Ovary (tissue), 3 donors: ENCODE results near the gene CDH23.

Source experiments
- POLR2A ChIP-seq: fragments of 450-650 bp; IDR thresholded peaks from one replicate; pipeline ENCODE4 v1.6.1; 2017; ENCODE audit warnings: antibody characterized with exemption, mild to moderate bottlenecking, moderate library complexity
- TF ChIP-seq, protein P1 (sequence below), 3 donors: fragments of 450-650 bp in 2 of 3; fragments of 200-600 bp in 1 of 3; IDR thresholded peaks; one replicate each; pipeline versions ENCODE4 v1.5.1 to v1.8.0; 2016 to 2022; ENCODE audit warnings: antibody characterized with exemption in 3 of 3, mild to moderate bottlenecking in 1 of 3
- donor health status: DM: no; HTN: no; CAD: no.

- TF ChIP-seq POLR2A, result no peak
- TF ChIP-seq, protein P1, sequence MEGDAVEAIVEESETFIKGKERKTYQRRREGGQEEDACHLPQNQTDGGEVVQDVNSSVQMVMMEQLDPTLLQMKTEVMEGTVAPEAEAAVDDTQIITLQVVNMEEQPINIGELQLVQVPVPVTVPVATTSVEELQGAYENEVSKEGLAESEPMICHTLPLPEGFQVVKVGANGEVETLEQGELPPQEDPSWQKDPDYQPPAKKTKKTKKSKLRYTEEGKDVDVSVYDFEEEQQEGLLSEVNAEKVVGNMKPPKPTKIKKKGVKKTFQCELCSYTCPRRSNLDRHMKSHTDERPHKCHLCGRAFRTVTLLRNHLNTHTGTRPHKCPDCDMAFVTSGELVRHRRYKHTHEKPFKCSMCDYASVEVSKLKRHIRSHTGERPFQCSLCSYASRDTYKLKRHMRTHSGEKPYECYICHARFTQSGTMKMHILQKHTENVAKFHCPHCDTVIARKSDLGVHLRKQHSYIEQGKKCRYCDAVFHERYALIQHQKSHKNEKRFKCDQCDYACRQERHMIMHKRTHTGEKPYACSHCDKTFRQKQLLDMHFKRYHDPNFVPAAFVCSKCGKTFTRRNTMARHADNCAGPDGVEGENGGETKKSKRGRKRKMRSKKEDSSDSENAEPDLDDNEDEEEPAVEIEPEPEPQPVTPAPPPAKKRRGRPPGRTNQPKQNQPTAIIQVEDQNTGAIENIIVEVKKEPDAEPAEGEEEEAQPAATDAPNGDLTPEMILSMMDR (IDR thresholded peaks at IDR 0.05), result no peak
Observed at GRCh38 chr10:71480662-71481061, 83.9 kb downstream of the CDH23 start.
